LNCaP clone FGC (cell line): Measurements from ENCODE around the gene CAMK2D.

Source experiments
- DNase-seq: peaks from one replicate; pipeline ENCODE4 v3.0.0-alpha.2; 2011; ENCODE audit warnings: low read depth
- H3K4me3 ChIP-seq: 2 replicates; pipeline ENCODE4 v1.5.1; 2011; ENCODE audit warnings: mild to moderate bottlenecking, low read depth, low read length, control low read depth
- CTCF ChIP-seq: IDR thresholded peaks from 2 replicates; pipeline ENCODE4 v1.5.1; 2012; ENCODE audit warnings: mild to moderate bottlenecking; ENCODE audit not compliant: control insufficient read depth, insufficient read depth; ENCODE audit errors: extremely low read depth

The CAMK2D gene

GRCh38 chr4:113776016-113776415 lies 14.5 kb upstream of the CAMK2D start:
- no peak for TF ChIP-seq CTCF
- DNase-seq, result no peak
- H3K4me3 ChIP-seq, result no peak overlapping the region

- DNase-seq, result no peak
- TF ChIP-seq CTCF, result no peak
- H3K4me3 ChIP-seq, result no peak overlapping the region
Measured at GRCh38 chr4:113773756-113774155, 12.2 kb upstream of the CAMK2D start.

GRCh38 chr4:113773014-113773413 lies 11.5 kb upstream of the CAMK2D start:
- TF ChIP-seq CTCF, result no peak
- H3K4me3 ChIP-seq, result no peak overlapping the region
- DNase-seq, result no peak

- TF ChIP-seq CTCF, result no peak
- DNase-seq, result no peak
- H3K4me3 ChIP-seq, result no peak overlapping the region
Measured at GRCh38 chr4:113772319-113772718, 10.8 kb upstream of the CAMK2D start.

GRCh38 chr4:113769744-113770143 lies 8.2 kb upstream of the CAMK2D start:
- no peak overlapping the region for H3K4me3 ChIP-seq
- no peak for DNase-seq
- no peak for TF ChIP-seq CTCF

- no peak for DNase-seq
- no peak for TF ChIP-seq CTCF
- H3K4me3 ChIP-seq, result no peak overlapping the region
Measured at GRCh38 chr4:113768952-113769351, 7.4 kb upstream of the CAMK2D start.

GRCh38 chr4:113766882-113767281 lies 5.3 kb upstream of the CAMK2D start:
- no peak for DNase-seq
- TF ChIP-seq CTCF, result no peak
- no peak overlapping the region for H3K4me3 ChIP-seq
